Cerebellar nuclear complex (tissue), 1 donor: ENCODE results near the gene SLC25A18.

Source experiments
- DNase-seq, 2 experiments: peaks; one replicate each; lab custom pipeline; 2025; lab: John Stamatoyannopoulos, UW

The SLC25A18 gene

DNA sequence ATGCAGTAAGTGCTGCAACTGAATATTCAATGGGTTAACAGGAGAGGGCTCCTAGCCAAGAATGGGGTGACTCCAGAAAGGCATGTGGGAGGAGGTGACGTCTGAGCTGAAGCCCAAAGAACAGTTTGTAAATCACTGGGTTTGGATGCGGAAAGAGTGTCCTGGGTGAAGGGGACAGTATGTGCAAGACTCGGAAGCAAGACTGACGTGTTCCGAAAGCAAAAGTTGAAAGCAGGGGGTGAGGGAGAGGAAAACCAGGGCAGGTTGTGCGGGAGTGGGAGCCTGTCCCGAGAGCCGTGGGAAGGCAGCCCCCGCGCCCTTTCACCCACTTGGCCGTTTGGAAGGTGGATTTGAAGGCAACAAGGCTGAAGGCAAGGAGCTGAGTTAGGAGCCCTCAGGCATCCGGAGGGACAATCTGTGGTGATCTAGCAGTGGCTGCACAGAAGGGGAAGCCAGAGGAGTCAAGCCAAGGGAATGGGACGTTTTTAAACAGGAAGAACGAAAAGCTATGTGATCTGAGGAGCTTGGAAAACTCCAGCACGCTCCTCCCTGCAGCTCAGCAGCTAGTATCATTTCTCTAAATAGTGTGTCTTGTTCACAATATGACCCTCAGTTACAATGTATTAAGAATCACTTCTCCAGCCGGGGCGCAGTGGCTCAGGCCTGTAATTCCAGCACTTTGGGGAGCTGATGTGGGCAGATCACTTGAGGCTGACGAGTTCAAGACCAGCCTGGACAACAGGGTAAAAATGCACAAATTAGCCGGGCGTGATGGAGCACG is 7.7 kb downstream of the SLC25A18 start:
- DNase-seq = no peak

DNA sequence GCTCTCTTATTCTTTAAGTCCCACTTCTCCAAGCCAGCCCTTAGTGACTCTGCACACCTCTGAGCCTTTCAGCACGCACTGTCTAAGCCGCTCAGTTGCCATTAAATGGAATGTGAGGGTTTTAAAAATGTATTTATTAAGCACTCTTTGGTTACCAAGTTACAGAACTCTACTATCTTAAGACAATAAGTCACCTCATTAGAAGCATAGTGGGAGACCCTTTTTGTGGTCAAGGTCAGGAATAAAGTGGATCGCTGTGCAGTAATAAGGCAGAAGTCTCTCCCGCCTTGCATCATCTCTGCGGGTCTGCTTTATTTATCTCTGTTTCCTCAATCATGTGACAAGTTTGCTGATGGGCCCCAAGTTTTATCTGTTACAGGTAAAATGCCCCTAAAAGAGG is 11.9 kb downstream of the SLC25A18 start:
- no peak for DNase-seq

DNA sequence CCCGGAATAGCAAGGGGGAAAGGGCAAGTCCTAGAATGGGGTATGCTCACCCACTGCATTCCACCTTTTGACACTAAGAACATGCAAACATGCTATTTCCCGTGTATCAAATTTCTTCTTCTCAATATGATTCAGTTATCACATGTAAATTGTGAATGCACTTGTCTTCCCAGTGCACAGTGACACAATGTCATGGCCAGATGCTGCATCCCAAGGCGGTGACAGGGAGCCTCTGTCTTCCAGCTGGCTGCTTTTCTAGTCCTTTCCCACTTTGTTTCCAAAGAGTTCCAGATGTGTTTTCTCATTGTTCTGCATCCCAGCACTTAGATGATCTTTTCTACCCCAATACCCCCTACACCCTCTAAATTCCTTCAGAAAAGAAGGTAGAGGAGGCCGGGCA is 12.4 kb downstream of the SLC25A18 start:
- DNase-seq = no peak

DNA sequence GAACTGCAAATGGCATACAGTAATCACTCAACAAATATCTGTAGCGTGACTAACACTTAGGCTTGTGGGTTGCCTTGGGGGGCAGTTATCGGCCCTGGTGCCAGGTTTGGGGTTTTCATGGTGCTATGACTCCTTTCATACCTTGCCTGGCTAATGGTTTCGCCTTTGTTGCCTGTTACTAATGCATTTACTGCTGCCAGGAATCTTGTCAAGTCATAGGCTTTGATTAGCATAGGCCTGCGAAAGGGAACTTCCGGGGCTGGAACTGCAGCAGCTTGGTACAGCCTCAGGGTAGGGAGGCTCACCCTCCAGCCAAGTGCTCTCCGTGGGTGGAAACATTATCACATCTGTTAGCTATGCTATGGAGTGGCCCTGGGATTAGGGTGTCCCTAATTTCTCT is 13.2 kb downstream of the SLC25A18 start:
- no peak for DNase-seq

DNA sequence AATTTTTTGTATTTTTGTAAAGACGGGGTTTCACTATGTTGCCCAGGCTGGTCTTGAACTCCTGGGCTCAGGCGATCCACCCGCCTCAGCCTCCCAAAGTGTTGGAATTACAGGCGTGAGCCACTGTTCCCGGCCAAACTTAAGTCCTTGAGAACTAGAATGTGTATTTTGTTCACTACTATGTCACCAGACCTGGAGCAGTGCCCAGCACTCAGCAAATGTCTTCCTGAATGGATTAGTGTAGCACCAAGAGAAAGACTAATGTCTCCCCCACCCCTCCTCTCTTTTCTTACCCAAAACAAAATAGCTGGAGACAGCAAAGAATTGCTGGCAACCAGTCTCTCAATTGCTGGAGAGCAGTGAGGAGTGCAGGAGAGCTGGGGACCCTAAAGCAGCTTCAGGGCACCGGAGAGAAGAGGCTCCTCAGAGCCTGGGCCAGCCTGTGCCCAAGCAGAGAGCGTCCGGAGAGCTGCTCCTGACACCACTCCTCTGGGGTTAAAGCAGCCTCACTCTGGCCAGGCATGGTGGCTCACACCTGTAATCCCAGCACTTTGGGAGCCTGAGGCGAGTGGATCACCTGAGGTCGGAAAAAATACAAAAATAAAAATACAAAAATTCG is 14.9 kb downstream of the SLC25A18 start:
- DNase-seq = no peak

DNA sequence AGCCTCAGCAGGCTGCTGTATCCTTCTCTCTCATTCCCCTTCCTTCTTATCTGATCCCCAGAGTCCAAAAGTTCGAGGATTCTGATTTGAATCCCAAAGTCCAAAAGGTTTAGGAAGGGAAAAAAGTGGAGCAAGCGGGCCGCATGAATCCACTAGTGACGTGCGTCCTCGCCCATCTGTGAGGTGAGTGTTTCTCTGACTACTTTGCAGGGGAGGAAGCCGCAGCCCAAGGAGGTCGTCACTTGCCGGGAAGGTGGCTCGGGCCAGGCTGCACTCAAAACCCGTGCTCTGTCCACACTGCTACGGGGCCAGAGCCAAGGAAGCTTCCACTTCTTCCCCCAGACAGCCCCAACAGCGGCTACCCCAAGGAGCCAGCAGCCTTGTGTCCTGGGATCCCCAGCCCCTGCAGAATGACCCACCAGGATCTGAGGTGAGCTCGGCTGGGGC is 16.3 kb downstream of the SLC25A18 start:
- DNase-seq = no peak

DNA sequence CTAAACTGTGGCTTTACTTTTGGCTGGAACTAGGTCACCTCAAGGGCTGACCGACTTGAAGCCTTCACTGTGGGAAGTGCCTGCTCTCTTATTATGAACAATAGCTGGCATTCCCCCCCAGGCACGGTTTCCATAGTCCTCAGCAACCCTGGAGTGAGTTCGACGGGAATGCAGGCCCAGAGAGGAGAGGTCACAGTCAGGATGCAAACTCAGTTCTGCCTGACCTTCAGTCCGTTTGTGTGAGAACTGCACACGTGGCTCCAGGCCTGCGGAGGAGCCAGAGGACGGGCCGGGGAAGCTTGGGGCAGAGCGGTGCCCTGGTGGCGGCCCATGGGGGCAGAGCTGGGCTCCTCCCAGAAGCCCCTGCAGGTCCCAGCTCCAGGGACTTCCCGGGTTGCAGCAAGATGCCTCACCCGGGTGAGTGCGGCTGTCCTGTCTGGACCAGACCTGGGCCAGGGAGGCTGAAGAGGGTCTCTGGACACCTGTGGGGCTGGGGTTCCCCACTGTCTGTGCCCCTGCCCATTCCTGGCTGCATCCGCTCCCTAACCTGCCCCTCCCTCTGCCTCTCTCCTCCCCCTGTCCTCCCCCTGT is 17.2 kb downstream of the SLC25A18 start:
- DNase-seq = no peak

DNA sequence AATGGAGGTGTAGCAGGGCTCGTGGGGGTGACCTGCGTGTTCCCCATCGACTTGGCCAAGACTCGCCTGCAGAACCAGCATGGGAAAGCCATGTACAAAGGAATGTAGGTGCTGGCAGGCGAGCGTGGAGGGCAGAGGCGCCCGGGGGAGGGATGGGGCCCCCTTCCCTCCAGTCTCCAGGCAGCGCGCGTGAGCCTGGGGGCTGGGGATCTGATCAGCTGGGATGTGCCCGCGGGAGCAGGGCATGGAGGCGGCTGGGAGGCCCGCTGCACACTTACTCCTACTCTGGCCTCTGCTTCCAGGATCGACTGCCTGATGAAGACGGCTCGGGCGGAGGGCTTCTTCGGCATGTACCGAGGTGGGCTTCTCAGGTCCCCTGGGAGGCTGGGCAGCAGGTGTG is 17.8 kb downstream of the SLC25A18 start:
- no peak for DNase-seq

DNA sequence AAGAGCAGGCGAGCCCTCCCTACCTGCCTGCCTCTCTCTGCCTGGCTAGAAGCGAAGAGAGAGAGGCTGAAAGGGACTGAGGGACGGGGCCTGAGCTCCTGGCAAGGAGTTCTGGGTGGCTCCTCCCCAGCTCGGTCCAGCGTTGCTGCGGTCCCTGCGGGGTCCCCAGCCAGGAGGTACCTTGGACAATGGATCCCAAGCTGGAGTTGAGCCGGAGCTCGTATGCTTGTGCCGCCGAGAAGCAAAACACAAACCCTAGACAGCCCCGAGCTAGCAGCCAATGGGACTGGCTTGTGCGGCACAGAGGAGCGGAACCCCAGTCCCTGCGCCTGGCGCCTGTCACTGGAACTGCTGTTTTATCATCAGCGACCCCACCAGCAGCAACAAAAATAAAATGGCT is 18.3 kb downstream of the SLC25A18 start:
- DNase-seq = no peak

DNA sequence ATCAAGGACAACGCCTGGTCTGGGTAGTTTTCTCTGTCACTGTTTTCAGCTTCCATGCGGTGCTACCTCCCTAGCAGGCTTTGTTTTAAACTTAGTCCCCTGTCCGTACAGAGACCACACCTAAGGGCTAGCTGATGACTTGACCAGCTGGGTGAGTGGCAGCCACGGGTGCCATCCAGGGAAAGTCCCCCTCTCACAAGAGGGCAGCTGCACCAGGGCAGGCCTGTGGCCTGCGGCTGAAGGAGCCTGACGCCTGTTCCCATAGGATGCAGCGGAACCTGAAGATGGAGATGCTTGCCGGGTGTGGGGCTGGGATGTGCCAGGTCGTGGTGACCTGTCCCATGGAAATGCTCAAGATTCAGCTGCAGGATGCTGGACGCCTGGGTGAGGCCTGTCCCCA is 19.9 kb downstream of the SLC25A18 start:
- DNase-seq = no peak

DNA sequence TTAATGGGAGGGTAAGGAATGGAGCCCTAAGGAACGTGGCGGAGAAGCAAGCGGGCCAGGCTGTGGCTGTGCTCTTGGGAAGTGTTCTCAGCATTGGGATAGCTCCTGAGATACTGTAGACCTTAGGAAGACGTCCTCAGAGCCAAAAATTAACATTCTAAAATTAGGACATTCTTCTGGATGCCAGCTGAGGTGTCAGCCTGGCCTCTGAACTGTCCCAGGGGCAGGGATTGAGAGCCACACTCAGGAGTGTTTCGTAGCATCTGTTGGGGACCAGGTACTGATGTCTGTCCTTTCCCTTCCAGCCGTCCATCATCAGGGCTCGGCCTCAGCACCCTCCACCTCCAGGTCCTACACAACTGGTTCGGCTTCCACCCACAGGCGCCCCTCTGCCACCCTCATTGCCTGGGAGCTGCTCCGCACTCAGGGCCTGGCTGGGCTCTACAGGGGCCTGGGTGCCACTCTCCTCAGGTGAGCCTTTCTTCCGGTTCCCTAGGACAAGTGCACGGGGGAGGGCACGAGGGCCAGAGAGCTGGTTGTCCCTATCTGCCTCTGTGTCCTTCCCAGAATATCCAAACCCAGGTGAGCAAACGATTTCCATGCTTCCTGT is 23.6 kb downstream of the SLC25A18 start:
- DNase-seq = no peak

DNA sequence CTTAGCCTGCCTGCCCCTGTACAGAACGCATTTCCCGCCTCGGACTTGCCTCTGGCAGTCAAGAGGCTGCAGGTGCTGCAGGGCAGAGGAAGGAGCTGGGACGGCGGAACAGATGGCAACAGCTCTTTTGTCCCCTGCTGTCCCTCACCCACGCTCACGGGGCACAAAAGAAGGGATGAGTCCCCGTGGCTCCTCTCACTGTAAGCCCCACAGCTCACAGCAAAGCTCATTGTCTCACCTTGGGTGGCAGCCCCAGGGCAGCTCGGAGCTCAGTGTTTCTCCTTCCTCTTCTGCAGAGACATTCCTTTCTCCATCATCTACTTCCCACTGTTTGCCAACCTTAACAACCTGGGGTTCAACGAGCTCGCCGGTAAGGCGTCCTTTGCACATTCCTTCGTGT is 24.3 kb downstream of the SLC25A18 start:
- DNase-seq = no peak

DNA sequence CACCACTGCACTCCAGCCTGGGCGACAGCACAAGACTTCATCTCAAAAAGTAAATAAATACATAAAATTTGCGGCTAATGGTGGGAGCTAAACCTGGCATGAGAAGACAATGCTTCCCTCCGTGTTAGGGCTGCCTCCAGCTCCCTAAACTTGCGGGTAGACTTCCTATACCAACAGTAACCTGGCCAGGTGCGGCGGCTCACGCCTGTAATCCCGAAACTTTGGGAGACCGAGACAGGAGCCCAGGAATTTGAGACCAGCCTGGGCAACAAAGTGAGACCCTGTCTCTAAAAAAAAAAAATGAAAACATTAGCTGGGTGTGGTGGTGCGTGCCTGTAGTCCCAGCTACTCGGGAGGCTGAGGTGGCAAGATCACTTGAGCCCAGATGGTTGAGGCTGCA is 25.3 kb downstream of the SLC25A18 start:
- no peak for DNase-seq

DNA sequence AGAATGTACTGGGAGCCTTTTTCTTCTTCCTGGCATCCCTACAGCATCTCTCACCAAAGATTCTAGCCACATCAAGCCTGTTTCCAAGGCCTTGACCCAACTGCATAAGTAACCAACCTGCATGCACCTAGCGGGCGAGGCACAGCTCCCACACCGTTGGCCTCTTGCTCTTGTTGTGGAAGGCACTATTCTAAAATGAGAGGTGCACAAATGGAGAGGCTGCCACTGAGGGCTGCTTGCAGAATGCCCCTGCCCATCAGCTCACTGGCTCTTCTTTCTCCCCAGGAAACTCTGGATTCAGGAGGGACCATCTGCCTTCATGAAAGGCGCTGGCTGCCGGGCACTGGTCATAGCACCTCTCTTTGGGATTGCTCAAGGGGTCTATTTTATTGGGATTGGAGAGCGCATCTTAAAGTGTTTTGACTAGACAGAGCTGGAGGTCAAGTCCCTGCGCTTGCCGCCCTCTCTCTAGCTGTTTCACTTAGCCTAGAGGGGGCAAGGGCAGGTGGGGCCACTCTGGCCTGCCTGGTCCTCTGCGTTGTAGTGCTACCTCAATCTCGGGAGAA is 26.6 kb downstream of the SLC25A18 start:
- no peak for DNase-seq

DNA sequence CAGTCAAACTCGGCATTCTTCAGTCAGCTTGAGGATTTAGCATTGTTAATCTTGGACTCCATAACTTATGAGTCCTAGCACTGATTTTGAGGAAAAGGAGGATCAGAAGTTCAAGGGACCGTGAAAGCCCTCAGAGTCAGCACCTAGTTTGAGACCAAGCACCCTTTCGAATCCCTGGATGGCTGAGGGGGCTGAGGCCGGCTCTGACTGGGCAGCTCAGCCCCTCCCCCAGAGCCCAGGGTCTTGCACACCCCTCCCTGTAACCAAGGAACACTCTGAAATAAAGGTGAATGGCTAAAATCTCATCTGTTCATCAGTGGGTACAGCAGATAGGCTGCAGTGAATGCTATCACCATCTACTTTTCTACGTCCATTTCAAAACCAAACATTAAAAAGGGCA is 27.3 kb downstream of the SLC25A18 start:
- DNase-seq = no peak

DNA sequence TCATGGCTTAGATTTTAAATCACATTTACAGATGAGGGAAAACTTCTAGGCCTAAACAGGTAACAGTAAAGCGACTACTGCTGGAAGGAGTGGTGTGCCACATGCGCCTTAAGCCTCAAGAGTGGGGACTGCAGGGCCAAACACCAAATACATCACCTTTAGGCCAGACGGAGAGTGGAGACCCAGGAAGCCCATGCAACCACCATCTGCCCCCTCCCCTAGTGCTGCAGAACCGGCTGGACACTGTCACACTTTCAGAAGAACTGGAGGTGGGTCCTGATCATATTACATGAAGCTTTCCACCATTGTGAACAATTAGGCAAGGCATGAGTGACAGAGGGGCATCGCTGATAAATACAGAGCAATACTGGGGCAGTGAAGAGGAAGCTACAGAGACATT is 28.9 kb downstream of the SLC25A18 start:
- DNase-seq = no peak

DNA sequence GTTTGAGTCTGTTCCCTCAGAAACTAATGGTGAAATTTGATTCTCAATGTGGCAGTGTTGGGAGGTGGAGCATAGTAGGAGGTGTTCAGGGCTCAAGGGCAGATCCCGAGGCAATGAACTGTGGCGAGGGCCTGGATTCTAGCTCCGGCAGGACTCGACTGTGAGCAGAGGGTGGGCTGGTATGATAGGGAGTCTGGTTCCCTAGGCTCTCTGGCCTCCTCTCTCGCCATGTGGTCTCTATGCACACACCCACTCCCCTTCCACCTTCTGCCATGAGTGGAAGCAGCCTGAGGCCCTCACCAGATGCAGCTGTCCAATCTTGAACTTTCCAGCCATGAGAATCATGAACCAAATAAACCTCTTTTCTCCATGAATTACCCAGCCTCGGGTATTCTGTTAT is 32.9 kb downstream of the SLC25A18 start:
- DNase-seq = no peak

DNA sequence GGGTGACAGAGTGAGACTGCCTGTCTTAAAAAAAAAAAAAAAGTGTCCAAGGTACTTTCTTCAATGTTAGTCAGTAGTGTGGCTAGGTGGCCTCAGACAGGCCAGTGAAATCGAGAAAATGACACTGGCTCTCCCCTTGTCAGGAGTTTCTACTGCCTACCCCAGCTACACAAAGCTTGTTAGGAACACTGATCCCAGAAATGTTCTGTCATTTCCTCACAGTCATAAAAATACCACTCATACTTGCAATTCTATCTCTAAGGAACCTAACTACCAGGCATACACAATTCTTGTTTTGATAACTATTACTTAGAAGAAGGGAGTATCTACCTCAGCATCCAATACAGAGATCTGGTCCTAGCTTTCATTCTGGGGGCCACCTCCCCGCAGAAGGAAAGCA is 33.9 kb downstream of the SLC25A18 start:
- DNase-seq = no peak

DNA sequence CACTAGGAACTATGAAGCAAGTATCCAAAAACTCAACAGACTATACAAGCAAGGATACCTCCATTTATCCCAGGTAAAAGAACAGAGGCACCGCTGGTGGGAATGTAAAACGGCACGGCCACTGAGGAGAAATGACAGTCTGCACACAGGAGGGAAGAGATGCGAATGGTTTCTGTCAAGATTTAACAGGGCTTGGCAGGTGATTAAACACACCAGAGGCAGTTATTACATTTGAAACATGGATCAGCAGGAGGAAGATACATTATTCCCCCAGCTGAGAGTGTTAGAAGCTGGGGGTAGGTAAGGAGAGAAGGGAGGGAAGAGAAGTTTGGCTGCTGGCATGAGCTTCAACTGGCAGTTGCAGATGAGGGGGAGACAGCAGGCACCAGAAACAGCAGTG is 35.0 kb downstream of the SLC25A18 start:
- no peak for DNase-seq

DNA sequence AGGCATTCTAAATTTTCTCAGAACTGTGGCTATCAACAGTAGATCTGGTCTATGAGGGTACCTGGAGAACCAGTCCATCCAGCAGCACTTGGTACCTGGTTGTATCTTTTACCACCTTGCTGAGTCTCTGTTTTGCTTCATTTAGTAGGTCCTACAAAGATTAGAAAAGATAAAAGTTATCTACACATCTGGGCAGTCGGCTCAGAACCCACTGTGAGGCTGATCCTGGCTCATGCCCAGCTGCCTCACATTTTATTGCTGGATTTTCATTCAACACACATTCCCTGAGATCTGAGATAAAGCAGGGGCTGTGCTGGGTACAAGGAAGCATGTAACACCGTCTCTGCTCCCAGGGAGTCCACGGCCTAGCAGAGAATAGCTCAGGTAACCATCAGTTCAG is 37.7 kb downstream of the SLC25A18 start:
- DNase-seq = no peak

DNA sequence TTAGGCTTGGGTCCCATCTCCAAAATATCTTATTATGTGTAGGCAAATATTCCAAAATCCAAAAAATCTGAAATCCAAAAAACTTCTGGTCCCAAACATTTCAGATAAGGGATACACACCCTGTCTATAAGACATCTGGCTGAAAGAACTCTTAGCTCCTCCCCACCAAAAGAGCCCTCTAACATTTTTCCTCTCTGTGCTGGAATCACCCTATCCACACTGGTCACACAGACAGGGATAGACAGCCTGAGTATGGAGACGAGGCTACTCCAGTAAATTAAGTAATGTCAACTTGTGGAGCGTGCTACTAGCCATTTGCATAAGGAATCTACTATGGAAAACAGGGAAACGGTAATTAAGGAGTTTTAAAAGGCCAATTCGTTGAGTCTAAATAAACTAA is 40.4 kb downstream of the SLC25A18 start:
- no peak for DNase-seq

DNA sequence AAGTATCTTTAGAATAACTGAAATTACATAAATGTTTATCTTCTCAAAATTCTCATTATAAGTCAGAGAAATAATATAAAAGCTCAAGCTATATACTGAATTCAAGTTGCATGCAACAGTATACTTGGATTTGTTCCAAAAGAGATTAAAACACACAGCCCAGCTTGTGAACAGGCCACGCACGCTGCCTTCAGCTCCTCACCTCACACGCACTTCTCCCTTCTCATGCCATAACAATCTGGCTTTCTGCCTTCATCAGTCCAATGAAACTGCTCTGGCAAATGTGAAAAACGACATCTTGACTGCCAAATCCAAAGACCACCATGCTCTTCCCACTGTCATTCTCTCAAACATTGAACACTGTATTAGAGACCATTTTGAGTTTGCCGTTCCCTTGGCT is 43.2 kb downstream of the SLC25A18 start:
- DNase-seq = no peak
